CD4-positive, alpha-beta T cell treated with Interleukin-15 for 4 hours (primary cell): ENCODE results near the gene KRT33A.

ENCODE experiments used
- DNase-seq: peaks from one replicate; pipeline ENCODE4 v3.0.0-alpha.2; 2020; ENCODE audit warnings: low spot score

Gene KRT33A

GRCh38 chr17:41329279-41329948 lies 21.2 kb downstream of the KRT33A start:
- no peak for DNase-seq

GRCh38 chr17:41328207-41328606 lies 22.4 kb downstream of the KRT33A start:
- DNase-seq = no peak

DNA sequence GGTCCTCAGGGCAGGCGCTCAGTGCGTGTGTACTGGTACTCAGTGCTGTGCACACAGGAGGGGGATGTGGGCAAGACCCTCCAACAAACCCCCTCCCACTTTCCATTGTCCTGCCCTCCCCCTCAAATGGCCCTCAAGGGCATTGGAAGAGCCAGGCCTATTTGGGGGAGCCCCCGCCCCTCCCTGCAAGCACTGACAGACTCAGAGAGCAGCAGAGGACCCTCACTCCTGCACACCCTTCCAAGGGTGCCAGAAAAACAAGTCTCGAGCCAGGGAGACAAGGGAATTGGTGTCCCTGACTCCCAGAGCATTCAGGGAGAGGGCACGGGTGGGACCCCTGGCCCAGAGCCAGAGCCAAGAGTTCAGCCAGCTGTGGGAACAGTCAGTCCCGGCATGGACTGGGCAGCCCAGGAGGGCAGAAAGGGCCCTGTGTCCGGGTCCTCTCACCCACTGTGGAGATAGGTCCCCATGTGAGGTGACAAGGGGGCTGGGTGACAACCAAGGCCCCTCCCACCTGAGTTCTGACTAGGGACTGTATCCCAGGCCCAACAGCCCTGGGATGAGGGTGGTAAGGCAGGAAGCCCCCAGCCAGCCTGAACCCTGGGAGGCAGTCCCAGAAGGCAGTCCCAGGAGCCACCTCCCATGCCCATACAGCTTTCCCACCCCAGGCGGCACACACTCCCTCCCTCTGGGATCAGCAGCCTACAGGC lies 23.1 kb downstream of the KRT33A start:
- DNase-seq = no peak

DNA sequence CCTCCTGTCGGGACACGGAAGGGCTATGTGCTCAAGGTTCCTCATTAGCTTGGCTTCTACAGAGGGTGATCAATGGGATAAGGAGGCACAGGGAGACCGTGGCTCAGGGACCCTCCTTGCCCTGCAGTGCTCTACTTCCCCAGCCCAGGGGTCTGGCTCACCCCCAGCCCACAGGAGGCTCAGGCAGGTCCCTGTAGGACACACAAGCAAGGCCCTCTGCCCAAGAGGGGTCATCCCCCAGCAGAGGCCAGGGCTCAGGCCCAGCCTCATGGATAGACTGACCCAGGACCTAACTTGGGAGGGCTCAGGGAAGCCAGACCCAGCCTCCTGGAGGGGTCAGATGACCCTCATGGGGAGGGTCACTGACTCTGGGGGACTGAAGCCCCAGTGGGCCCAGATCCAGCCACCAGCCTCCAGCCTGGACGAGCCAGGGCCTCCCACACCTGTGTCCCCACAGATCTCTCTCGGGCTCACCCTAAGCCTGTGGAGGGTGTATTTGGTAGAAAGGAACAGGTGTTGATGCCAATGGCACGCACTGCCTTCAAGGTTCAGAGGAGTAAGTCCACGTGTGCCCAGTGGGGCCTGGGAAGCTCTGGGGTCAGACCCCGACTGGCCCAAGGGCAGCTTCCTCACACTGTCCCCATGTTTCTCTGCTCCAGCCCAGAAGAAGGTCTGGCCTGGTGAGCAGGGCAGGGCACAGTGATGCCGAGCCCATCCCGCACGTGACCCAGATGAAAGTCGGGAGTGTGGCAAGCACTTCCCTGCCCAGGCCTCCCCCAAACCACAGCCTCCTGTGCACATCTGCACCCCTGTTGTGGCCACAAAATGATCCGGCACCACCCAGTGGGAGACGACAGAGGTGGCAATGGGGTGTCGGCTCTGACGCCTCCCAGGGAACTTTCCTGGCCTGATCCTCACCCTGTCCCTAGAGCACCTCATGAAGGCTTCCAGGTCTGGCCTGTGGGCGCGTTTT lies 24.2 kb downstream of the KRT33A start:
- peak; percentile 22 for DNase-seq

DNA sequence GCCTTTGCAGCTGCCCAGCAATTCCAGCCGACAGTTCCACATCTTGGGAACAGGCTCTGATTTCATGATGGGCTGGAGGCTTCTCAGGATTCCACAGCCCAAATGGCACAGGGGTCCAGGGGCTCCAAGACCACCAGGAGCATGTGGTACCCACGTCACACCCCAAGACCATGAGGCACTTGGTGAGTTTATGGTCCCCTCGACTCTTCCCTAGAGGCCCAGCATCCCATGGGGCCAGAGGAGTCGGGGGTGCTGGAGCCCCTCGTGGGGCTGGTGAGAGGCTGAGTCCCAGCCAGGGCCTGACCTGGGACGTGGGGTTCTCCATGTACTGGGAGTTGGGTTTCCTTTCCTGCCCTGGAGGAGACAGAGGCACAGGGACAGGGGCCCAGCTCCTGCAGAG lies 25.0 kb downstream of the KRT33A start:
- no peak for DNase-seq

DNA sequence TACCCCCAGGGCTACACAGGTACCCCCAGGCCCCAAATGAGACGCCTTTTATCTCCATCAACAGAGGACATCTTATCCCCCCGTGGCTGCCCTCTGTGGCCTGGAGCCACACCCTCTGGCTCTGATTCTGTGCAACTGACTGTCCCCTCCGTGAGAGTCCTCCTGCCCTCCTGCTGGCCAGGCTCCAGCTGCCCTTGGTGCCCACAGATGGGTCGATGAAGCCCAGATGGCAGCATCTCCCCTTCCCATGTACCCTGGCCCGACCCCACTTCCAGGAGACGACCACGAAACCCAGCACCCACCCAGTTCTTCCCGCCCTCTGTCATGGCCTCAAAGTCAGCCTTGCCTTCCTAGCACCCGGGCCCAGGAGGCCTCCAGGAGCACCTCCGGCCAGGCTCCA lies 25.5 kb downstream of the KRT33A start:
- no peak for DNase-seq

- peak; percentile 30 for DNase-seq
These were observed 26.2 kb downstream of the KRT33A start for GRCh38 chr17:41324180-41325075.

DNA sequence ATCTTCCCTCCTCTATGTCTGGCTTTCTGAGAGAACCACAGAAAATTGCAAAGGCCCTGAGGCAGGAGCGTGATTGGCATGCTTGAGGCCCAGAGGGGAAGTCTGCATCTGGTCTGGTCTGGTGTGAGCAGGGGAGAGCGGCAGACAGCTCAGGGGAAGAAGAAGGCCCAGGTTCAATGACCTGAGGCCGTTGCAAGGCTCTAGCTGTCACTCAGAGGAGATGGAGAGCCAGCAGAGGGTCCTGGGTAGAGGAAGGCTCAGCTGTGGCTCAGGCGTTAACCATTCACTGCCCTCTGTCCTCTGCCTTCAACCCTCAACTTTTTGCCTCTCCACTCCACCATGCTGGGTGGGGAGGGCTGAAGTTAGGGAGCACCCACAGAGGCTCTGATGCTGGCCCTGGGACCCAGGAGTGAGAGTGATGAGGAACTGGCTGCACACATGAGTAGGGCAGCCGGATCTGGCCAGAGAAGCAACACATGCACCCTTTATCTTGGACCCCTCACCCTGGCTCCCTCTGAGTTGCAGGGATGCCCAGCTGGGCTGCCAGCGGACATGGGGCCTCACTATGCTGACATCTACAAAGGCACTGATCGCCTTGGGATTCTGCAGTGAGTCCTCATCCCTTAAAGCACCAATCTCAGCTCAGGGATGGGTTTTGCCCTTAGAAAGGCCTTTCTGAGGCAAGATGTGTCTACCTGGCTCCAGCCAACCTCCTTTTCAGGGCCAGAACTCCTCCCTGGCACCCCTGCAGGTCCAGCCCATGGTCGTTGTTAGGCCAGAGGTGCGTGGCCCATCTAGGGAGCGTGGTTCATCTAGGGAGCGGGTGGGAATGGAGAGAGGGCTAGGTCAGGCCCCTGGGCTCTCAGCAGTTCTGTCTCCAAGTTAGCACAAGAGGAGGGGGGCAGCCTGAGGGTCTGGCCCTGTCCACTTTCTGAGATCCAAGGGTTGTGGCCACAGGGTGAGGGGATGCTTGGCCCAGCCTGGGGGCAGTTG lies 27.4 kb downstream of the KRT33A start:
- no peak for DNase-seq

DNA sequence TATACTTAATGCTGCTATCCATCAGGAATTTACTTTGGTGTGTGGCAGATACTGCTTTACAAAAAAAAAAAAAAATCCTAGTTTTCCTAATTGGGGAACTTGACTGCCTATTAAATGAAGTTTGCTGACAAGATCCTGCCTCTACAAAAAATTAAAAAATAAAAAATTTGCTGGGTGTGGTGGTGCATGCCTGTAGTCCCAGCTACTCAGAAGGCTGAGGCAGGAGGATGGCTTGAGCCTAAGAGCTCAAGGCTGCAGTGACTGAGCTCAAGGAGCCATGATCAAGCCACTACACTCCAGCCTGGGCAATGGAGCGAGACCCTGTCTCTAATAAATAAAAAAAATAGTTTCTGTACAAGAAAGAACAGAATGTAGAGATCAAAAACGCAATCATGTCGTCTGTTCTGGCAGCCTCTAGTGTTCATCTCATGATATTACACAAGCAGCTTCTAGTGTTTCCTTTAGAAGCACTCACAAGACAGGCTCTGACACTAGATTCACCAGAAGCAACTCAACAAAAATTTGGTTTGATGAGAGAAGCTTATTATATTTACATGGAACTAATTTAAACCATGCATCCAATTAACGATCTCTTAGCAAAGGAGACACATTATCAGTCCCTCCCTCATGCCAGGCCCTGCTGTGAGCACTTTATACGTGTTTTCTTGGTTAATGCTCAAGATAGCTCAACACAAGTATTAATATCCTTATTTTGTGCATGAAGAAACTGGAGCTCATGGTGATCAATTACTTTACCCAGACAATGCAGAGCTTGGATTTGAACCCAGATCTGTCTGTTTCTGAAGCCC lies 28.3 kb downstream of the KRT33A start:
- DNase-seq = peak; percentile 53

- no peak for DNase-seq
These were observed 32.4 kb downstream of the KRT33A start for GRCh38 chr17:41318231-41318630.

- no peak for DNase-seq
These were observed 34.7 kb downstream of the KRT33A start for GRCh38 chr17:41315814-41316445.

GRCh38 chr17:41315204-41315794 lies 35.3 kb downstream of the KRT33A start, which contains the start of gene KRTAP17-1:
TSS of gene KRTAP17-1 (minus strand) at chr17:41315710. CDS start at chr17:41315650, 60 bp downstream.
- DNase-seq = no peak

DNA sequence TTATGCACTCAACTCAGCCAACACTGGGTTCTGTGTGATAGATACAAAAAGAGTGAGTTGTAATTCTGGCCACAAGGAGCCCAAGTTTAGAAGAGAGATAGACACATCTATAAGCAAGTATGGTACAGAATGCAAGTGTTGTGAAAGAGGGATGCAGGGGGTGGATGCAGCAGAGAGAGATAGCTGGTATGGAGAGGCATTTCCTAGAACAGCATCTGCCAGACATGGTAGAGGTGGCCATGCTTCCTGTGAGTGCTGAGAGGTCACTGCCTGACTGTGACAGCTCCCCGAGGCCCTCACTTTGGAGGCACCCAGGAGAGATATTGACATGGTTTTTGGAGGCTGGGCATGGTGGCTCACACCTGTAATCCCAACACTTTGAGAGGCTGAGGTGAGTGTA lies 39.5 kb downstream of the KRT33A start:
- DNase-seq = no peak

DNA sequence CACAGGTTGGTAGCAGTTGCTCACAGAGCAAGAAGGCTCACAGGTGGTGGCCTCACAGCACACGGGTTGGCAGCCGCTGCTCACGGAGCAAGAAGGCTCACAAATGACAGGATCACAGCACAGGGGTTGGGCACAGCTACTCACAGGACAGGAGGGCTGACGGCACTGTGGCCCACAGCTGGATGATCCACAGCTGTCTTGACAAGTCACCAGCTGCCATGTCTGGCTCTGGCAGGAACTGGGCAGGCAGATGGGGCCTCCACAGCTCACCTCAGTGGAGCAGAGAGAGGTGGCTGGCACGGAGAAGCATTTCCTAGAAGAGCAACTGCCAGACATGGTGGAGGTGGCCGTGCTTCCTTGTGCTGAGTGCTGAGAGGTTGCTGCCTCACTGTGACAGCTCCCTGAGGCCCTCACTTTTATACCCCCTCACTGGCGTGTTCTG lies 41.7 kb downstream of the KRT33A start, which contains the start of gene KRTAP16-1:
Gene KRTAP16-1, minus strand, starts transcription at position 392 of the 442 bp plus-strand sequence. Its CDS starts 56 bp downstream, at position 336.
- peak; percentile 71 for DNase-seq

DNA sequence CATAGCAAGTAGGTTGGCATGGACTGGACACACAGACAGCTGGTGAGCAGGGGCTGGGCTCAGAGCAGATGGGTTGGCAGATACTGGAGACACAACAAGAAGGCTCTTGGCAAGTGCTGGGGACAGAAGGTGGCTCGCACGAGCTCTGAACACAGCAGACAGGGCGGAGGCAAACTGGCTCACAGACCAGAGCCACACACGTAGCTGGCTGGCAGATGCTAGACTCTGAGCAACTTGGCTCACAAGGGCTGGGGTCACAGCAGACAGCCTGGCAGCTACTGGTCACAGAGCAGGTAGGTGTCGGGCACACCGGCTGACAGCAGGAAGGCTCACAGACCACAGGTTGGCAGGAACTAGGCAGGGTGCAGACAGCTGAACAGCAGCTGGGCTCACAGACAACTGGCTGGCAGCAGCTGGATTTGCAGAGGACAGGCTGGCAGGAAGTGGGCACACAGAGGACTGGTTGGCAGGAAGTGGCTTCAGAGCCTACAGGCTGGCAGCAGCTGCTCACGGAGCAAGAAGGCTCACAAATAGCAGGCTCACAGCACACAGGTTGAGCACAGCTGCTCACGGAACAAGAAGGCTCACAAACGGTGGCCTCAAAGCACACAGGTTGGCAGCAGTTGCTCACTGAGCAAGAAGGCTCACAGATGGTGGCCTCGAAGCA lies 42.2 kb downstream of the KRT33A start:
- DNase-seq = peak; percentile 88

- no peak for DNase-seq
These were observed 43.0 kb downstream of the KRT33A start for GRCh38 chr17:41307647-41308046.

DNA sequence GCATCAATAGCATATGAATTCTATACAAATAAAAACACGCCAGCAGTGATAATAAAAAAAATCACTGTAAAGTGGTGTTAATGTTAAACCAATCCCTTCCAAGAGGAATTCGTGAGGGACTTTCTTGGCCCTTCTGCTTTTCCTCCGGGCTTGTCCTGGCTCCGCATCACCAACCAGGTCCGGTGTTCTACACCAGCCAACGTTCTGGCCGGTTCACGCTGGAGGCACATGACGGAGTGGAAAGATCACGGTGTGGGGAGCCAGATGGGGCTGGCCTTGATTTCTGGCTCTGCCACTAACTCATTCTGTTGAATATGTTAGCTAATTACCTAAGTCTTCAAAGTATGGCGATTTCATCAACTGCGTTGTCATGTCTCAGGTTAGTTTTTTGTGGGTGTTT lies 46.5 kb downstream of the KRT33A start:
- no peak for DNase-seq

GRCh38 chr17:41302981-41303380 lies 47.6 kb downstream of the KRT33A start:
- no peak for DNase-seq
